Stimulated activated naive CD8-positive, alpha-beta T cell treated with anti-CD3 and anti-CD28 coated beads, Interleukin-15, amount 100 ng/mL, for 72 hours (primary cell): ENCODE measurements around the gene CLIC3.
A peak's percentile ranks its signal among the peaks of the same experiment; 100 is the strongest.

ENCODE experiments used
- ATAC-seq: fragments of 150-1000 bp; cut with Tn5 transposase; 2 replicates; pipeline ENCODE4 v1.10.0; 2021; ENCODE audit warnings: mild to moderate bottlenecking, moderate library complexity
- DNase-seq, 2 donors: peaks; one replicate each; pipeline ENCODE4 v3.0.0; 2021 to 2022
- H3K27ac Mint-ChIP-seq, 2 donors: one replicate each; pipeline ENCODE4 v1.8.0; 2022; ENCODE audit warnings: mild to moderate bottlenecking in 2 of 2, mixed read lengths in 2 of 2, moderate library complexity in 2 of 2
- H3K27me3 Mint-ChIP-seq: one replicate; pipeline ENCODE4 v1.8.0; 2022; ENCODE audit warnings: mixed read lengths
- H3K4me1 Mint-ChIP-seq: one replicate; pipeline ENCODE4 v1.8.0; 2022; ENCODE audit warnings: mild to moderate bottlenecking, mixed read lengths
- H3K4me3 Mint-ChIP-seq, 2 donors: one replicate each; pipeline ENCODE4 v1.8.0; 2022; ENCODE audit warnings: mild to moderate bottlenecking in 2 of 2, mixed read lengths in 2 of 2, moderate library complexity in 1 of 2
- H3K9me3 Mint-ChIP-seq, 2 donors: one replicate each; pipeline ENCODE4 v1.8.0; 2022; ENCODE audit warnings: mixed read lengths in 2 of 2

Gene CLIC3, protein sequence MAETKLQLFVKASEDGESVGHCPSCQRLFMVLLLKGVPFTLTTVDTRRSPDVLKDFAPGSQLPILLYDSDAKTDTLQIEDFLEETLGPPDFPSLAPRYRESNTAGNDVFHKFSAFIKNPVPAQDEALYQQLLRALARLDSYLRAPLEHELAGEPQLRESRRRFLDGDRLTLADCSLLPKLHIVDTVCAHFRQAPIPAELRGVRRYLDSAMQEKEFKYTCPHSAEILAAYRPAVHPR

GRCh38 chr9:136996361-136997292 lies at the start of gene CLIC3:
Gene CLIC3, minus strand, starts transcription at chr9:136996568. Its CDS starts 25 bp downstream, at chr9:136996543.
- ATAC-seq (no peak), DNase-seq (peak in 1 of 2 donors; percentile 47)
- H3K9me3 Mint-ChIP-seq, result no peaks in the 10 kb centered on the region
- H3K4me1 Mint-ChIP-seq, result peaks cover 80% of the 10 kb centered on the region
- peaks cover 10% of the 10 kb centered on the region for H3K27me3 Mint-ChIP-seq
- H3K27ac Mint-ChIP-seq, result peak within 1 kb of the TSS in 1 of 2 donors; percentile 80
- H3K4me3 Mint-ChIP-seq, result peak within 1 kb of the TSS; percentile 60 to 66

DNA sequence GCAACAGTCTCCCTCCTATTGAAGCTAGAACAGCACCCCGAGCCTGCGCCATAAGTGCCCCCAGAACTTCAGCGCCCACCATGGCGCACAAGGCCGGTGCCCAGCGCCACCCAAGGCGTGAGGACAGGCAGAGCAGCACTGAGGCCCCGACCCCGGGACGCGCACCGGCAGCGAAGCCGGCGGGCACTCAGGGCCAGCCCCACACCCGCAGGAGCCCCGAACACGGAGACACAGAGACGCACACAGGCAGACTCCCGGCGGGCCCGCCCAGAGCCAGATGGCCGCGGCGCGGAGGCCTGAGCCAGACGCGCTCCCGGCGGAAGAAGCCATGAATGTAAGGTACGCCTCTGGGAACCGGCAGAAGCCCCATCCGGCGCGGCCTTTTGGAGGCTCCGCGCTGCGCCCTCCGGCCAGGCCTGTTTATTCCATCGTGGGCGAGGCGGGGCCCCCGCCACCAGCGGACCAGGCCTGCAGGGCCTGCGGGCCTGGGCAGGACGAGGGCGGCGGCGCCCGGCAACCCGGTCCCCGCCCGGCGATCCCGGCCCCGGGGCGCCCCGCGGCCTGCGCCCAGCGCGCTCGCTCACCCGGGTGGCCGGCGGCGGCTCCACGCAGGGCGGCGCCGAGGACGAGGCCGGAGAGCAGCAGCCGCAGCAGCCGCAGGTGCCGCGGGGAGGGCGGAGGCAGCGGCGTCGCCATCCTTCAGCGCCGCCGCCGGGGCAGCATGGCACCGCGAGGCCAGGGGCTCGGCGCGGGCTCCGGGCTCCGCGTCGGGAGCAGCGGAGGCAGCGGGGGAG lies 49.1 kb upstream of the CLIC3 start:
- no peaks in the 10 kb centered on the region for H3K9me3 Mint-ChIP-seq
- H3K4me1 Mint-ChIP-seq, result peaks cover 41% of the 10 kb centered on the region
- no peak overlapping the region for H3K27ac Mint-ChIP-seq
- H3K4me3 Mint-ChIP-seq, result peak overlapping the region; percentile 75 to 80
- ATAC-seq (peak; percentile 31), DNase-seq (no peak)
- peaks cover 70% of the 10 kb centered on the region for H3K27me3 Mint-ChIP-seq

- Mint-ChIP-seq H3K27ac (no peak overlapping the region), H3K4me1 (peaks cover 39% of the 10 kb centered on the region), H3K9me3 (no peaks in the 10 kb centered on the region), H3K27me3 (peaks cover 62% of the 10 kb centered on the region), H3K4me3 (peak overlapping the region; percentile 75 to 80)
- no peak for ATAC-seq
- DNase-seq, result no peak
Observed at GRCh38 chr9:137044502-137045177, 48.3 kb upstream of the CLIC3 start.

- peaks cover 56% of the 10 kb centered on the region for H3K27me3 Mint-ChIP-seq
- H3K4me1 Mint-ChIP-seq, result peaks cover 35% of the 10 kb centered on the region
- no peak overlapping the region for H3K4me3 Mint-ChIP-seq
- ATAC-seq, result no peak
- no peaks in the 10 kb centered on the region for H3K9me3 Mint-ChIP-seq
- no peak overlapping the region for H3K27ac Mint-ChIP-seq
- DNase-seq, result no peak
Observed at GRCh38 chr9:137044037-137044436, 47.7 kb upstream of the CLIC3 start.

GRCh38 chr9:137042751-137043727 lies 46.7 kb upstream of the CLIC3 start:
- no peak for DNase-seq
- H3K9me3 Mint-ChIP-seq, result no peaks in the 10 kb centered on the region
- no peak overlapping the region for H3K27ac Mint-ChIP-seq
- ATAC-seq, result no peak
- H3K27me3 Mint-ChIP-seq, result peaks cover 46% of the 10 kb centered on the region
- no peak overlapping the region for H3K4me3 Mint-ChIP-seq
- peaks cover 34% of the 10 kb centered on the region for H3K4me1 Mint-ChIP-seq

GRCh38 chr9:137041124-137041523 lies 44.8 kb upstream of the CLIC3 start:
- ATAC-seq, result no peak
- Mint-ChIP-seq H3K4me3 (no peak overlapping the region), H3K27ac (no peak overlapping the region), H3K9me3 (no peaks in the 10 kb centered on the region), H3K27me3 (peaks cover 27% of the 10 kb centered on the region), H3K4me1 (peaks cover 24% of the 10 kb centered on the region)
- DNase-seq, result no peak

- Mint-ChIP-seq H3K27me3 (peaks cover 26% of the 10 kb centered on the region), H3K4me1 (peaks cover 27% of the 10 kb centered on the region), H3K4me3 (no peak overlapping the region), H3K27ac (no peak overlapping the region), H3K9me3 (no peaks in the 10 kb centered on the region)
- no peak for DNase-seq
- ATAC-seq, result peak; percentile 26
Observed at GRCh38 chr9:137040568-137040967, 44.2 kb upstream of the CLIC3 start.

GRCh38 chr9:137039611-137040366 lies 43.4 kb upstream of the CLIC3 start:
- DNase-seq (no peak), ATAC-seq (no peak)
- peaks cover 28% of the 10 kb centered on the region for H3K4me1 Mint-ChIP-seq
- H3K27ac Mint-ChIP-seq, result no peak overlapping the region
- H3K9me3 Mint-ChIP-seq, result no peaks in the 10 kb centered on the region
- H3K27me3 Mint-ChIP-seq, result peaks cover 18% of the 10 kb centered on the region
- no peak overlapping the region for H3K4me3 Mint-ChIP-seq

GRCh38 chr9:137038916-137039315 lies 42.5 kb upstream of the CLIC3 start:
- no peaks in the 10 kb centered on the region for H3K9me3 Mint-ChIP-seq
- H3K27ac Mint-ChIP-seq, result no peak overlapping the region
- H3K4me3 Mint-ChIP-seq, result no peak overlapping the region
- DNase-seq, result no peak
- H3K27me3 Mint-ChIP-seq, result peaks cover 9% of the 10 kb centered on the region
- H3K4me1 Mint-ChIP-seq, result peaks cover 28% of the 10 kb centered on the region
- ATAC-seq, result no peak

DNA sequence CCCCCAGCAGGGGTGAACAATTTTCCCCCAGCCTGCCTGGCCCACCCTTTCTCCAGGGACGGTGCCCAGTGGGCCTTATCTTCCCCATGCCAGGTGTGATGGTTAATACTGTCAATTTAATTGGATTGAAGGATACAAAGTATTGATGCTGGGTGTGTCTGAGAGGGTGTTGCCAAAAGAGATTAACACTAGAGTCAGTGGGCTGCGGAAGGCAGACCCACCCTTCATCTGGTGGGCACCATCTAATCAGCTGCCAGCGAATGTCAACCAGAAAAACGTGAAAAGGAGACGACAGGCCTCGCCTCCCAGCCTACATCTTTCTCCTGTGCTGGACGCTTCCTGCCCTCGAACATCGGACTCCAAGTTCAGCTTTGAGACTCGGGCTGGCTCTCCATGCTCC lies 41.1 kb upstream of the CLIC3 start:
- H3K27ac Mint-ChIP-seq, result no peak overlapping the region

DNA sequence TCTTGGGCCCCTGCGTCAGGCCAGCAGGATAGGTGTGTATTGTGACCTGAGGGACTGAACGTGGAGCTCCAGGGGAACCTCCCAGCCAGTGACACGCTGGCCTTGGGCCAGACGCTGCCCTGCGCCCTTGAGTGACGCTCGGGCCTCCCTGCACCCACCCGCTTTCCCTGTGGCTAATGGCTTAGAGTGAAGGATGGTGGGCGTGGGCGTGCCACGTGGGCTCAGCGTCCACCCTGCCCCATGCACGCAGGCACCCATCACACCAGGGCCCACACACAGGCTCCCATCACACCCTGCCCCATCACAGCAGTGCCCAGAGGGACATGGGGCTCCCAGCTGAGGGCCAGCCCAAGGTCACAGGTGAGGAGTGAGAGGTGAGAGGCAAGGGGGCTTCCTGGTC lies 40.7 kb upstream of the CLIC3 start:
- H3K4me3 Mint-ChIP-seq, result no peak overlapping the region
- H3K27me3 Mint-ChIP-seq, result no peaks in the 10 kb centered on the region
- H3K27ac Mint-ChIP-seq, result no peak overlapping the region
- DNase-seq (no peak), ATAC-seq (no peak)
- peaks cover 39% of the 10 kb centered on the region for H3K4me1 Mint-ChIP-seq
- H3K9me3 Mint-ChIP-seq, result no peaks in the 10 kb centered on the region

More for the DNA sequence above, 41.1 kb upstream of the CLIC3 start:
- Mint-ChIP-seq H3K9me3 (no peaks in the 10 kb centered on the region), H3K27me3 (no peaks in the 10 kb centered on the region), H3K4me1 (peaks cover 34% of the 10 kb centered on the region), H3K4me3 (no peak overlapping the region)
- DNase-seq (no peak), ATAC-seq (no peak)

DNA sequence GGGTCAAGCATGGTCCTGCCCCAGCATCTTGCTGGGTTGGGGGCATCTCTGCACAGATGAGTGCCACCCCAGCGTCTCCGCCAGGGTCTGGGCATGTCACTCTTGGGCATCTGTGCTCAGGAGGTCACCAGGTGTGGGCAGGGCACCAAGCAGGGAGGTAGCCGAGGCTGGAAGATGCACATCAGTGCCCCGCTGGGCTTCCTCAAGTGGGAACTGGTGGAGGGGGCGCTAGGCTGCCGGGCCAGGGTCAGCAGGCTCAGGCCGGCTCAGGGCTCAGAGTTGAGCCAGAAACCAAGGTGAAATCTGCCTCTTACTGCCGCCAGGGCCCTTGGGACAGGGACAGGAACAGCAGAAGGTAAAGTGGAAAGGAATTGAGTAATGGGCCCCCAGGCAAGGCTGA lies 39.6 kb upstream of the CLIC3 start:
- no peaks in the 10 kb centered on the region for H3K9me3 Mint-ChIP-seq
- H3K27ac Mint-ChIP-seq, result no peak overlapping the region
- ATAC-seq, result no peak
- no peak overlapping the region for H3K4me3 Mint-ChIP-seq
- no peaks in the 10 kb centered on the region for H3K27me3 Mint-ChIP-seq
- no peak for DNase-seq
- peaks cover 48% of the 10 kb centered on the region for H3K4me1 Mint-ChIP-seq

- Mint-ChIP-seq H3K27ac (peak overlapping the region in 1 of 2 donors; percentile 78), H3K27me3 (no peaks in the 10 kb centered on the region), H3K9me3 (no peaks in the 10 kb centered on the region), H3K4me3 (peak overlapping the region; percentile 76 to 83), H3K4me1 (peaks cover 52% of the 10 kb centered on the region)
- DNase-seq, result no peak
- no peak for ATAC-seq
Observed at GRCh38 chr9:137035507-137035834, 39.1 kb upstream of the CLIC3 start.
